GM12865 (cell line): ENCODE measurements around the gene GLT1D1.

ENCODE experiments used
- DNase-seq: peaks from one replicate; pipeline ENCODE4 v3.0.0; 2010; ENCODE audit warnings: low read depth
- H3K4me3 ChIP-seq: 2 replicates; pipeline ENCODE4 v1.5.1; 2011; ENCODE audit warnings: mild to moderate bottlenecking, low read depth, low read length, control low read depth
- CTCF ChIP-seq: IDR thresholded peaks from 2 replicates; pipeline ENCODE4 v1.5.1; 2011; ENCODE audit warnings: low read length, control low read depth, low read depth, inconsistent platforms; ENCODE audit not compliant: insufficient read depth; ENCODE audit errors: missing control alignments

The GLT1D1 gene

GRCh38 chr12:128932521-128932920 is 79.2 kb downstream of the GLT1D1 start:
- TF ChIP-seq CTCF = no peak
- no peak overlapping the region for H3K4me3 ChIP-seq
- DNase-seq = no peak

GRCh38 chr12:128933039-128933438 is 79.8 kb downstream of the GLT1D1 start:
- no peak for TF ChIP-seq CTCF
- no peak for DNase-seq
- H3K4me3 ChIP-seq = no peak overlapping the region

GRCh38 chr12:128933926-128934325 is 80.6 kb downstream of the GLT1D1 start:
- no peak overlapping the region for H3K4me3 ChIP-seq
- no peak for TF ChIP-seq CTCF
- no peak for DNase-seq

GRCh38 chr12:128938886-128939285 is 85.6 kb downstream of the GLT1D1 start:
- no peak for TF ChIP-seq CTCF
- H3K4me3 ChIP-seq = no peak overlapping the region
- DNase-seq = no peak

GRCh38 chr12:128940090-128940888 is 87.0 kb downstream of the GLT1D1 start:
- H3K4me3 ChIP-seq = no peak overlapping the region
- no peak for DNase-seq
- TF ChIP-seq CTCF = no peak

- no peak for DNase-seq
- no peak overlapping the region for H3K4me3 ChIP-seq
- no peak for TF ChIP-seq CTCF
Measured at GRCh38 chr12:128940974-128941373, 87.7 kb downstream of the GLT1D1 start.
